T-helper 1 cell treated with Interleukin-12 subunit alpha and Interleukin-12 subunit beta and Interleukin-4 antibody, amounts not matched to agents 30 μg/mL and 1 μg/mL, for 36 hours (primary cell): ENCODE results near the gene CEACAM21.

Source experiments
- H3K27ac Mint-ChIP-seq: one replicate; pipeline ENCODE4 v1.8.0; 2021; ENCODE audit warnings: mild to moderate bottlenecking, mixed read lengths
- H3K27me3 Mint-ChIP-seq: one replicate; pipeline ENCODE4 v1.8.0; 2021; ENCODE audit warnings: low read depth, mixed read lengths
- H3K36me3 Mint-ChIP-seq: one replicate; pipeline ENCODE4 v1.8.0; 2021; ENCODE audit warnings: low read depth, mixed read lengths
- H3K4me1 Mint-ChIP-seq: one replicate; pipeline ENCODE4 v1.8.0; 2021; ENCODE audit warnings: low read depth, mixed read lengths
- H3K4me3 Mint-ChIP-seq: one replicate; pipeline ENCODE4 v1.8.0; 2021; ENCODE audit warnings: mild to moderate bottlenecking, moderate library complexity, mixed read lengths
- H3K9me3 Mint-ChIP-seq: one replicate; pipeline ENCODE4 v1.8.0; 2021; ENCODE audit warnings: mixed read lengths

Gene CEACAM21

GRCh38 chr19:41542622-41543021 is 33.3 kb upstream of the CEACAM21 start:
- Mint-ChIP-seq H3K9me3 (no peaks in the 10 kb centered on the region), H3K4me3 (no peak overlapping the region), H3K27ac (peak overlapping the region; percentile 84), H3K27me3 (no peaks in the 10 kb centered on the region), H3K36me3 (peaks cover 11% of the 10 kb centered on the region), H3K4me1 (peaks cover 54% of the 10 kb centered on the region)

GRCh38 chr19:41543582-41543981 is 32.4 kb upstream of the CEACAM21 start:
- no peaks in the 10 kb centered on the region for H3K27me3 Mint-ChIP-seq
- no peaks in the 10 kb centered on the region for H3K9me3 Mint-ChIP-seq
- H3K36me3 Mint-ChIP-seq = peaks cover 7% of the 10 kb centered on the region
- H3K4me1 Mint-ChIP-seq = peaks cover 55% of the 10 kb centered on the region
- no peak overlapping the region for H3K4me3 Mint-ChIP-seq
- peak overlapping the region; percentile 85 for H3K27ac Mint-ChIP-seq

GRCh38 chr19:41545547-41545946 is 30.4 kb upstream of the CEACAM21 start:
- peak overlapping the region; percentile 90 for H3K4me3 Mint-ChIP-seq
- no peaks in the 10 kb centered on the region for H3K9me3 Mint-ChIP-seq
- peaks cover 12% of the 10 kb centered on the region for H3K36me3 Mint-ChIP-seq
- H3K27me3 Mint-ChIP-seq = no peaks in the 10 kb centered on the region
- peaks cover 58% of the 10 kb centered on the region for H3K4me1 Mint-ChIP-seq
- H3K27ac Mint-ChIP-seq = peak overlapping the region; percentile 98

- Mint-ChIP-seq H3K36me3 (peaks cover 16% of the 10 kb centered on the region), H3K9me3 (no peaks in the 10 kb centered on the region), H3K27me3 (no peaks in the 10 kb centered on the region), H3K4me3 (peak overlapping the region; percentile 90), H3K4me1 (peaks cover 59% of the 10 kb centered on the region), H3K27ac (peak overlapping the region; percentile 98)
These were observed 29.6 kb upstream of the CEACAM21 start for GRCh38 chr19:41546386-41546789.

- Mint-ChIP-seq H3K9me3 (no peaks in the 10 kb centered on the region), H3K4me3 (peak overlapping the region; percentile 90), H3K27ac (peak overlapping the region; percentile 98), H3K4me1 (peaks cover 62% of the 10 kb centered on the region), H3K36me3 (peaks cover 21% of the 10 kb centered on the region), H3K27me3 (no peaks in the 10 kb centered on the region)
These were observed 29.0 kb upstream of the CEACAM21 start for GRCh38 chr19:41546961-41547360.

GRCh38 chr19:41547569-41547968 is 28.4 kb upstream of the CEACAM21 start:
- H3K9me3 Mint-ChIP-seq = no peaks in the 10 kb centered on the region
- peaks cover 61% of the 10 kb centered on the region for H3K4me1 Mint-ChIP-seq
- H3K4me3 Mint-ChIP-seq = peak overlapping the region; percentile 52
- H3K27ac Mint-ChIP-seq = peak overlapping the region; percentile 87
- peaks cover 25% of the 10 kb centered on the region for H3K36me3 Mint-ChIP-seq
- H3K27me3 Mint-ChIP-seq = no peaks in the 10 kb centered on the region

GRCh38 chr19:41548047-41548446 is 27.9 kb upstream of the CEACAM21 start:
- peaks cover 63% of the 10 kb centered on the region for H3K4me1 Mint-ChIP-seq
- peak overlapping the region; percentile 87 for H3K27ac Mint-ChIP-seq
- no peaks in the 10 kb centered on the region for H3K9me3 Mint-ChIP-seq
- peak overlapping the region; percentile 68 for H3K4me3 Mint-ChIP-seq
- H3K36me3 Mint-ChIP-seq = peaks cover 28% of the 10 kb centered on the region
- no peaks in the 10 kb centered on the region for H3K27me3 Mint-ChIP-seq

GRCh38 chr19:41548954-41549688 is 26.8 kb upstream of the CEACAM21 start:
- Mint-ChIP-seq H3K9me3 (no peaks in the 10 kb centered on the region), H3K4me1 (peaks cover 64% of the 10 kb centered on the region), H3K4me3 (peak overlapping the region; percentile 92), H3K27me3 (no peaks in the 10 kb centered on the region), H3K36me3 (peaks cover 35% of the 10 kb centered on the region), H3K27ac (peak overlapping the region; percentile 98)

- no peaks in the 10 kb centered on the region for H3K9me3 Mint-ChIP-seq
- no peaks in the 10 kb centered on the region for H3K27me3 Mint-ChIP-seq
- H3K27ac Mint-ChIP-seq = peak overlapping the region; percentile 98
- H3K4me1 Mint-ChIP-seq = peaks cover 62% of the 10 kb centered on the region
- peaks cover 37% of the 10 kb centered on the region for H3K36me3 Mint-ChIP-seq
- H3K4me3 Mint-ChIP-seq = peak overlapping the region; percentile 92
These were observed 26.1 kb upstream of the CEACAM21 start for GRCh38 chr19:41549884-41550283.

GRCh38 chr19:41551212-41551610 is 24.8 kb upstream of the CEACAM21 start:
- Mint-ChIP-seq H3K9me3 (no peaks in the 10 kb centered on the region), H3K27me3 (no peaks in the 10 kb centered on the region), H3K4me3 (peak overlapping the region; percentile 92), H3K27ac (peak overlapping the region; percentile 98), H3K4me1 (peaks cover 62% of the 10 kb centered on the region), H3K36me3 (peaks cover 46% of the 10 kb centered on the region)

GRCh38 chr19:41551711-41552110 is 24.3 kb upstream of the CEACAM21 start:
- H3K36me3 Mint-ChIP-seq = peaks cover 51% of the 10 kb centered on the region
- peak overlapping the region; percentile 92 for H3K4me3 Mint-ChIP-seq
- H3K27ac Mint-ChIP-seq = peak overlapping the region; percentile 98
- no peaks in the 10 kb centered on the region for H3K9me3 Mint-ChIP-seq
- H3K27me3 Mint-ChIP-seq = no peaks in the 10 kb centered on the region
- H3K4me1 Mint-ChIP-seq = peaks cover 60% of the 10 kb centered on the region

GRCh38 chr19:41552558-41552957 is 23.4 kb upstream of the CEACAM21 start:
- H3K9me3 Mint-ChIP-seq = no peaks in the 10 kb centered on the region
- H3K27ac Mint-ChIP-seq = peak overlapping the region; percentile 98
- no peaks in the 10 kb centered on the region for H3K27me3 Mint-ChIP-seq
- H3K4me1 Mint-ChIP-seq = peaks cover 60% of the 10 kb centered on the region
- H3K4me3 Mint-ChIP-seq = peak overlapping the region; percentile 92
- H3K36me3 Mint-ChIP-seq = peaks cover 55% of the 10 kb centered on the region

GRCh38 chr19:41553804-41554203 is 22.2 kb upstream of the CEACAM21 start:
- peak overlapping the region; percentile 92 for H3K4me3 Mint-ChIP-seq
- H3K4me1 Mint-ChIP-seq = peaks cover 60% of the 10 kb centered on the region
- H3K27ac Mint-ChIP-seq = peak overlapping the region; percentile 86
- no peaks in the 10 kb centered on the region for H3K9me3 Mint-ChIP-seq
- H3K36me3 Mint-ChIP-seq = peaks cover 65% of the 10 kb centered on the region
- no peaks in the 10 kb centered on the region for H3K27me3 Mint-ChIP-seq

GRCh38 chr19:41554907-41555306 is 21.1 kb upstream of the CEACAM21 start:
- peak overlapping the region; percentile 77 for H3K27ac Mint-ChIP-seq
- peaks cover 64% of the 10 kb centered on the region for H3K4me1 Mint-ChIP-seq
- H3K9me3 Mint-ChIP-seq = no peaks in the 10 kb centered on the region
- H3K4me3 Mint-ChIP-seq = peak overlapping the region; percentile 68
- no peaks in the 10 kb centered on the region for H3K27me3 Mint-ChIP-seq
- peaks cover 68% of the 10 kb centered on the region for H3K36me3 Mint-ChIP-seq

GRCh38 chr19:41555748-41556147 is 20.2 kb upstream of the CEACAM21 start:
- Mint-ChIP-seq H3K27ac (peak overlapping the region; percentile 77), H3K4me3 (peak overlapping the region; percentile 68), H3K27me3 (no peaks in the 10 kb centered on the region), H3K36me3 (peaks cover 68% of the 10 kb centered on the region), H3K9me3 (no peaks in the 10 kb centered on the region), H3K4me1 (peaks cover 70% of the 10 kb centered on the region)
